GM21367 (cell line): ENCODE measurements around the gene BAIAP2.

Experiments used
- ATAC-seq: cut with Tn5 transposase; IDR thresholded peaks from one replicate; pipeline ENCODE4 v1.9.1; 2021; ENCODE audit not compliant: unreplicated experiment

The BAIAP2 gene

DNA sequence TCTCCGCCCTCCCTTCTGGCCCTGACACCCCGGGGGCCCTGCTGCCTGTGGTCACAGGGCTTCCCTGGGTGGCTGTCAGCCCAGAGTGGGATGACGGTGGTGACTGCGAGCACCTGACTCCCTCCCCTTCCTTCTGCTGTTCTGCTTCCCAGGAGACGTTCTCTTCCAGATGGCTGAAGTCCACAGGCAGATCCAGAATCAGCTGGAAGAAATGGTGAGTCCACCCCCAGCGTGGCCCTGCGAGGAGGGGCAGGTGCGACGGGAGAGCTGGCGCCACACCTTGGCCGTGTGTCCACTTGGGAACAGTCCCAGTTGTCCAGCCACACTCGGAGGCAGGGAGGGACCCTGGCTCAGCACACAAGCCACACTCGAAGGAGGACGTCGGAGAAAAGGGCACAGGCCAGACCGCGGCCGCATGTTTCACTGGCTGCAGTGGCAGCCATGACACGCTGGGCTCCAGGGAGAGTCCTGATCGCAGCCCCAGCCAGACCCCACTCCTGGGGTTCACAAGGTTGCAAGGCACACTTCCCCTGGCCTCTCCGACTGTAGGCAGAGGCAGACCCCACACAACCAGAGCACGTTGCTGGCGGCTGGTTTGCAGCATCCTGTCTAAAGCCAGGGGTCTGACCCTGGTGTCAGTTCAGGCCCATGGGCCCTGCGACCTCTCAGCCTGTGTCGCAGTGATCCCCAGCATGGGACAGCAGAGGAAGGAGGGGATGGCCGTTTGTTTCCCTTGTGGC, 49.9 kb downstream of the BAIAP2 start:
- ATAC-seq = no peak

DNA sequence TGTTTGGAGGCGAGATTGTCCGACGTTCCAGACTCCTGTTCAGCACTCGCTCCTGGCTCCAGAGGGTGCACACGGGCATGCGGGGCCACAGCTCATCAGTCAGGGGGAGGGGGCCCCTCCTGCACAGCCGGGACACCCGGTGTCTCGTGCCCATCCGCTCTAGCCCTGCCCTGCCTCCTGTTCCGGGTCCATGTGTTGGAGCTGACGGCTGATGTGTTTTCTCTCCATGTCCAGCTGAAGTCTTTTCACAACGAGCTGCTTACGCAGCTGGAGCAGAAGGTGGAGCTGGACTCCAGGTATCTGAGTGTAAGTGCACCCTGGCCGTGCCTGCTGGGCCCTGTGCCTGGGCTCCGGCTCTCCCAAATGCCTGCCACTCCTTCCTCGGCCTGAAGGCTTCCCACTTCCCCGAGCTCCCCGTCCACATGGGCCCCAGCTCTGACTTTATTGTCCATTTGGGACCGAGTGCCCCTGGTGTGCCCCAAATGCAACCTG, 50.5 kb downstream of the BAIAP2 start:
- no peak for ATAC-seq

DNA sequence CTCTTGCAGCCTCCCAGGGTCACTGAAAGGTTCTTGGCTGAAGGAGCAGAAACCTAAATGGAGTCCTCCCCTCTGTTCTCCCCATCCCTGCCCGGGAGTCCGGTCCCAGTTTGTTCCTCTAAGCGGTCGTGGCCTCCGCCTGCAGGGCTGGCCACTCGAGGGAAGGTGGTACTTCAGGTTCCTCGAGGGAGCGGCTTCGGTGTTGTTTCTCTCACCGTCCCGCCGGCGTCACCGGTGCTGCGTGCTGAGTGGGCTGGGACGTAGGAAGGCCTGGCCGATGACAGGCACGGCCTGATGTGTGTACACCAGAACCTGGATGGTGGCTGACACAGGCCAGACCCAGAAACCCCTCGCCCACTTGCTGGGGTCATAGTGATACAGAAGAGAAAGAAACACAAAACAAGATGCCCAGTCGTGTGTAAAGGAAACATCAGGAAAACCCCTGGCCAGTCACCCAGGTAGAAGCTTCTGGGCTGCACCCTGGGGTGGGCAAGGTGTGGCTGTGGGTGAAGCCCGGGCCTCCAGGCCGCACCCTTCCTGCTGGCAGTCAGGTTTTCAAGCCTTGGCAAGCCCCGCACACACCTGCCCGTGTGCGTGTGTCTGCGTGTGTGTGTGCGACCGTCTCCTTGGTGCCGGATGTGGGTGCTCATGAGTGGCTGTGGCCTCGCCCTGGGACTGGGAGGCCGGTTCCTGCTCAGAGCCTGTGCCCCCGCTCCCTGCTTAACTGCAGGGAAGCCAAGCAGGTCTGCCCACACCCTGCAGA, 52.0 kb downstream of the BAIAP2 start:
- no peak for ATAC-seq

DNA sequence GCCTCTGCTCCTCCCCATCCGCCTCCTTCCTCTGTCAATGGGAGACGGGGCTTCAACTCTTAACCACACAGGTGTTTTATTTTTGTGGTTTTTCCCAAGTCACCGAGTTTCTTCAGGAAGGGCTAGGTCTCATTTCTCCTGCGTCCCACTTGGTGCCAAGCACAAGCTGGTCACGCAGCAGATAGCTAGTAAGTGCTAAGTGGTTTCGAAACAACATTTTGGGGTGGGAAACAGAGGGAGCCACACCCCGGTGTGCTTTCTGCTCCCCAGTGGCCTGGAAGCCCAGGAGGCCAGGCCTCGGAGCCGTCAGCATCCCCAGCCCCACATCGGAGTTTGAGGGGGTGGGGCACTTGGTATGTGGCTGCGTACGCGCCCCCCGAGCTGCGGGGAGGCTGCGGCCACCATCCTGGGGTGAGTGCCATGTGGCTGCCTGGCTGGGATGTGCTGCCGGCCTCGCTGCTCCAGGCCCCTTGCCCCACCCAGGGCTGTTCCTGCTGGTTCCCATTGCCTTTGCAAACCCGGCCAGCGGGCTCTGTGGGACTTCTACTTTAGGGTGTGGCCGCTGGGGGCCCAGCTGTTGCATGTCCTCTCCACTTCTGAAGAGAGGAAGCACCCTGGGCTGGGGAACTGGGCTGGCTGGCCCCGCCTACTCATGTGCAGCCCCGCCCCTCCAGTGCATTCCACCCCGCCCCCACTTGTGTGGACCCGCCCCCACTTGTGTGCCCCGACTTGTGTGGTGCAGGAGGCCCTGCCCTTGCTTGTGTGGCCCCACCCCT, 55.6 kb downstream of the BAIAP2 start:
- no peak for ATAC-seq

DNA sequence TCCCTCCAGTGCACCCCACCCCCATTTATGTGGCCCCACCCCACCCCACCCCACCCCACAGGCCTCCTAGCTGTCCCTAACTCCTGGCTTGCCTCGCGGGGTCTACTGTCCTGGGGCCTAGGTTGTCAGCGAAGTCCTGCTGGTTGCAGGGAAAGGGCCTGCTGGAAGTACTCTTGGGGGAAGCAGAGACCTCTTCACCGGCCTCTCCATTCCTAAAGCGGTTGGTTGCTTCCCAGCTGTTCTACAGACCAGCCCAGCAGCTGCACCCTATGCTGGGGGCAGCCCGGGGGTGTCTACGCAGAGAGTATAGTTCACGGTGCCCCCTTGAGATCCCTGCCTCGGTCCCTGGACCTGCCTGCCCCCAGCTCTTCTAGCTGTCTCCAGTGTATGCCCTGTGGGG, 56.2 kb downstream of the BAIAP2 start:
- no peak for ATAC-seq

DNA sequence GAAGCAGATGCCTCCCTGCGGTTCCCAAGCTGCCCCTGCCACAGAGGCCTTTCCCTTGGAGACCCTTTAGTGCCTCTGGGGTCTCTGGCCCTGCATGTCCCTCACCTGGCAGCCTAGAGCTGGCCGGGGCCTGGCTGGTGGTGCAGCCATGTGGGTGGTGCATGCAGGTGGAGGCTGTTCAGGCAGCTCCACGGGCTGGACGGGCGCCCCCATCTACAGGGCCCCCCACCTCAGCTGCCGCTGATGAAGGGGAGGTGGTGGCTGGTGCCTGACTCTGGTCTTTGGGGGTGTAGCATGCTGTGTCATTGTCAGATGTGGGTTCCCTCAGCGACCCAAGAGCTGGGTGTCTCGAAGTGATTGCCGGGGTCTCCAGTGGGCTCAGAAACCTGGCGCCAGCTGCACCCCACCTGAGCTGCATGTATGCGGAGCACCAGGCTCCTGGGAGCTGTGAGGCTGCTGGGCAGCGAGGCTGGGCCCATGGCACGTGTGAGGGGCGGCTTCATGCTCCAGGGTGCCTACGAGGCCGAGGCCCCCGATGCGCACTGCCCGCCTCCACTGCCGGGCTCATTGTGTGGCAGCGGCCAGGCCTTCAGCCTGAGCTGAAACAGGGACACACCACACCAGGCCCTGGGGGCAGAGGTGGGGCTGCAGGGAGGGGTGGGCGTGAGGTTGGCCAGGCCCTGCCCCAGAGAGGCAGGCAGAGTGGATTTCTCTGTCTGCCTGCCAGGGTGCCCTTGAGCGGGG, 57.0 kb downstream of the BAIAP2 start:
- ATAC-seq = no peak

DNA sequence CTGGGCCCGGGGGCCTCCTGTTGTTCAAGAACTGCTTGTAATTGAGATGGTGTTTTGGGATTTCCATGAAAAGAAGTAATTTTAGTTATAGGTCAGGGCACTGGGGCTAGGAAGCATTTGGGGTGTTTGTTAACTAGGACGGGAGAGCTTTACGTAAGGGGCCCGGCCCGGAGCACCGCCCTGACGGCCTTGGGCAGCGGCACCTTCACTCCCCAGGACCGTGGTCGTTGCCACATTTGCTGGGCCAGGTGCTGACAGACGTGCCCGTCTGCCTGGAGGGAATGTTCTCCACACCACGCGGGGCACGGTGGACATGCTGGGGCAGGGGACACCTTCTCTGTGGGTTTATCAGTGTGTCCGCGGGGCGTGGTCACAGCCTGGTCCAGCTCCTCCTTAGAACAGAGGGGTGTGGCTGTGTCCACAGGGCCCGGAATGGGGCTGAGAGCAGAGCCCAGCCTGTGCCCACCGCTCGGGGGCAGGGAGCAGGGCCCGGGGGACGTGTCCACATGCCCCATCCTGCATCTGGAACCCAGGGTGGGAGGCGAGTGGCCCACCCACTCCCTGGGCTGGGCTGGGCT, 57.7 kb downstream of the BAIAP2 start:
- no peak for ATAC-seq

DNA sequence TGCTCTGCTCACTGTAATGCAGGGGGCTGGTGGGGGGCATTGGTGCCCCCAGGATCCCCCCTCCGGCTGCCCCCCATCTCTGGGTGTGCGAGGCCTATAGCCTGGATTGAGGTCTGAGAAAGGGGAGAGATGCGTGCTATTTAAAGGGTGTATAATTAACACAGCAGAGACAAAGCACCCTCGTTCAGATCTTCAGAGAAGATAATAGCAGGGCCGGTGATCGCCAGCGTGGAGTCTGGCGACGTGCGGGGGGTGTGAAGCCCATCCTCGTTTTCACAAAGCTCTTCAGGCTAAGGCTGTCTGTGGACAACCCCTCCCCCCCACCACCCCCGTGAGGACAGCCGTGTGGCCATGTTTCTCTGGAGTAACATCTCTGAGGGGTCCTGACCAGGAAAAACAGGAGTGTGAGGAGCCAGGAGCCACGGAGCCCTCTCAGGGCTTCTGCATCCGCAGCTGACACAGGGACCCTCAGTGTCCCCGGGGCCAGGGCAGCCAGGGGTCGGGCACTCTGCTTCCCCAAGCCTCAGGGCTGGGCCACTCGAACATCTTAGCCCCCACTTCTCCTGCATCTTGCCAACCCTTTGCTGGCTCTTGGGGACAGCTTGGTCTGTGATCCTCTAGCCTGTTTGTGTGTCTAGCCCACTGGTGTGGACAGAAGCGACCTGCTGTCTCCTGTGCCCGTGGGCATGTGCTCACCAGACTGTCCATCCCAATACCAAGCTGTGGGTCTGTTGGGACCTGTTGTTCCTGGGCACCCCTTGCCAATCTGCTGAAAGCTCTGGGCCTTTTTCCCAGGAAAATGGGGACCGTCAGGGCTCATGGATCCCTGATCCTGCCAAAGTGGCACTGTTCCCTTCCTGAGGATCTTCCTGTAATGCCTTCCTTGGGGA, 58.9 kb downstream of the BAIAP2 start:
- ATAC-seq = no peak

DNA sequence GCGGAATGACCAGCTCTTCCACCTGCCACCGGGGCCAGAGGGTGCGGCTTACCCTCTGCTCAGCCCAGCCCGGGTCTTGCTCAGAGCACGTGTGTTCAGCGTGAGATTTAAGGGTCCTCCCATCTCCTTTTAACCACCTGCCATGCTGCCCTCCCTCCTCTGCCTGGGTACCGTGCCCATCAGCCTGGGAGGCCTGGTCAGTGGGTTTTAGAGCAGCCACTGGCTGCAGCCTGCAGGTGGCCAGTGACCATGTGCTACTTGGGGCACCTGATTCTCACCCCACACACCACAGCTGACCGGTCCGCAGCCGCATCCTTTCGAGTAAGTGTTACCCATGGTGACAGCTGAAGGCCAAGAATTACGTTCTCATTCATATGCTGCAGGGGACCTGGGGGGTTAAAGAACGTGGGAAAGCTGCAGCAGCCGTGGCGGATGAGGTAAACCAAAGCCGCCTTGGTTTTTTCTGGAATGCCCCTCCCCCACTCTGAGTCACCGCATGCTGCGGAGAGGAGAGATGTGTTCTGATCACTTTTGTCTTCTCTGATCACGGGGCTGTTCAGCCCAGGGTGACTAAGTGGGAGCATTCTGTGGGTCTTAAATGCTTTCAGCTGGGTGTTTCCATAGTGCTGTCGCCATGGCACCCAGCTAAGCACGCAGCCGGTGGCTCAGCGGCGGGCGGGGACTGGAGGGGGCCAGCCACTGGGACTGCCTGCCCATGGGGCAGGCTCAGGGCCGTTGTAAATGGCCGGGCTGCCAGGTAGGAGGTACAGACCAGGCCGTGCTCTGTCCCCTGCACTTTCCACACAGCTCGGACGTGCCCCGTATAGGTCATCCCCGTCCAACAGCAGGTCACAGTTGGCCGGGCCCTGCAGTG, 59.8 kb downstream of the BAIAP2 start:
- no peak for ATAC-seq

DNA sequence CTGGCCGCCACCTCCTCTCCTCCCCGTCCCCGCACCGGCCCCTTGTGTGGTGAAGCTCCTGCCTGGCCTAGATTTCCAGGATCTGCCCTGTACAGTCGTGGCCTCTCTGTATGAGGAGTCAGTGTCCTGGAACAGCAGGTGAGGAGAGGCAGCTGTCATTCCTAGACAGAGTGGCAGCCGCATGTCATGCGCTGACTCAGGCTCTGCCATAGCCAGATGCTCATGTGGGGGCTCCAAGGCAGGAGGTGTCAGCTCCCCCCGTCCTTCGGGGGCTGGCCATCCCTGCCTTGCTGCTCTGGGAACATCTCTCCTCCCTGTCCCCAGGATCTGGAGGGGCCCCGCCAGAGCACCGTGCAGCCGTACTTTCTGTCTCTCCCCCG, 60.4 kb downstream of the BAIAP2 start:
- no peak for ATAC-seq

DNA sequence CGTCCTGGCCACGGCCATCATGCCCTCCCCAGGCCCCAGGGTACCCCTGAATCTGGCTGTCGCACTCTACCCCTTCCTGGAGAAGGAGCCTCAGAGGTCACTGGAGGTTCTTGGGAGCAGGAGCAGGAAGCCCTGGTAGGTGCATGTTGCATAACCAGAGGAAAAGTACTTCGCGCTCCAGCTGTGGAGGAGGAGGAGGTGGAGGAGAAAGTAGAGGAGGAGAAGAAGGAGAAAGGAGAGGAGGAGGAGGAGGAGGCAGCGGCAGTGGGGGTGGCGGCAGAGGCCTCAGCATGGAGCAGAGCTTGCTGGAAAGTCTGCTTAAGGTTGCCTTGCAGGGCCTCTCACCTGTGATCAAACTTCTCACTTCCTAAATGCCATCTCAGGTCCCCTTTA, 61.8 kb downstream of the BAIAP2 start:
- no peak for ATAC-seq

DNA sequence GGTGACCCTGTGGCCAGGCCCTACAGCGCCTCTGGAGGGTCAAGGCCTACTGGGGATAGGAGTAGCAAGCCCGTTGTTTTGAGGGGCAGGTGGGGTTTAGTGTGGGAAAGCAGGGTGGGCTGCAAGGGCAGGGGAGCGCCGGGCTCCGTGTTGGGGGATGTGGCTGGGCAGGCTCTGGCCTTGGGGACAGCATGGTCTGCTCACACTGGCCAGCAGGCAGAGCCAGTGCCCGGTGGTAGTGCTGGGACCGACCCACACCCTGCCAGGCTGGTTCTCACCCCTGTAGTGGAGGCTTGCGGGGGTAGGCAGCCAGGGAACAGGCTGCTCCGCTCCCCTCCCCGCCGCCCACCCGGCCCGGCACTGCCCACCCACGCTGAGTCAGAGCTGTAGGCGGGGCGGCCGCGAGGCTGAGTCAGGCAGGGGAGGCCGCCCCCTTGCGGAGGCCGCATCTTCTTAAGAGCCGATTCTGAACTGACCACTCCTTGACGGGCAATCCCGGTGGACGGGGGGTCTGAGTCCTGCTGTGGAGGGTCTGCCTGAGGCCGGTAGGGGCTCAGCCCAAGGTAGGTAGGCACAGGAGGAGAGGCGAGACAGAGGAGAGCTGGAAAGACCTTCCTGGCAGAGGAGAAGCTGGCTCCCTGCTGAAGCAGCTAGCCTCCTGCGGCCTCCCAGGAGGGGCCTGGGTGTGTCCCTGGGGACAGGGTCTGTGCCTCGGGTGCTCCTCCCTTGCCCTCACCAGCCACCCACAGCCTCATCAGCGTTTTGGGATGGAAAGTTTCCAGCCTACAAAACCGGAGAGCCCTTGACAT, 62.4 kb downstream of the BAIAP2 start:
- no peak for ATAC-seq

DNA sequence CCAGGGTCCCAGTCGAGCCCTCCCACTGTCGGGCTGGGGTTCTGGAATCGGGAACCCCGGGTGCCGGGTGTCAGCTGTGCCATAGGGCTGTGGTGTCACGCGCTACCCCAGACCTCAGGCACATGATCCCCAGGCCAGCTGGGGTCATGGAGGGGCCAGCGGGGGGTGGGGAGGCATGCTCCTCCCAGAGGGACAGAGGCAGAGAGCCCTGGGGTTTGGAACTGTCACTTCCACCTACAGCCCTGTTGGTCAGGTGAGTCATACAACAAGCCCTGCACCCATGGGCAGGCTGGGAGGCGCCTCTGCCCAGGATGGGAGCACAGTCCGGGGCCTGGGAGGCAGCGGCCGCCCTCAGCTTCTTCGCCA, 63.0 kb downstream of the BAIAP2 start:
- ATAC-seq = no peak

DNA sequence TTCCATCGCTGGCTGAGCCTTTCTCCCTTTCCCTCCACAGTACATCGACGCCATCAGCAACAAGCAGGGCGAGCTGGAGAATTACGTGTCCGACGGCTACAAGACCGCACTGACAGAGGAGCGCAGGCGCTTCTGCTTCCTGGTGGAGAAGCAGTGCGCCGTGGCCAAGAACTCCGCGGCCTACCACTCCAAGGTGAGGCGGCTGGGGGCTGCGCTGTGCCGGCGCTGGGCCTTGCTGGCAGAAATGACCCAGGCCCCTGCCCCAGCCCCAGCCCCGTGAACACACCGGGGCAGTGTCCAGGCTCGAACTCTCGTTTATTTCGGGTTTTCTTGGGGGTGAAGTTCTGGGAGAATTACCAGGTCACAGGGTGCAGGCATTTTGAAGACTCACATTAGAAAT, 64.9 kb downstream of the BAIAP2 start:
- no peak for ATAC-seq

DNA sequence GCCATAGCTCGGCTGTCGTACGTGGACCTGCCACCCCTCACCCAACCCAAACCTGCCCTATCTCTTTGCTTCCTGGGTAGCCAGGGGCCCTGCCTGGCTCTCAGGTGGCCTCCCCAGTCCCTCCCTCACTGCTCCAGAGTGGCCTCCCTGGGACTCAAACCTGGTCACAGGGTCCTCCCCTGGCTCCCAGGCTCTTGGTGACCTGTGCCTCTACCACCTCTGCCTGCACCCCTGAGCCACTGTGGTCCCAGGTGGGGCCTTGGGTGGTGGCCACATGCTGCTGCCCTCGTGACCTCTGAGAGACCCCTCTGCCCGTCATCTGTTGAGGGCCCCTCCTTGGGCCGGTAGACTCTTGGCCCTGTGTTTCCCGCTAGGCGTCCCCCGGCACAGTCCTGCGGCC, 65.7 kb downstream of the BAIAP2 start:
- no peak for ATAC-seq

DNA sequence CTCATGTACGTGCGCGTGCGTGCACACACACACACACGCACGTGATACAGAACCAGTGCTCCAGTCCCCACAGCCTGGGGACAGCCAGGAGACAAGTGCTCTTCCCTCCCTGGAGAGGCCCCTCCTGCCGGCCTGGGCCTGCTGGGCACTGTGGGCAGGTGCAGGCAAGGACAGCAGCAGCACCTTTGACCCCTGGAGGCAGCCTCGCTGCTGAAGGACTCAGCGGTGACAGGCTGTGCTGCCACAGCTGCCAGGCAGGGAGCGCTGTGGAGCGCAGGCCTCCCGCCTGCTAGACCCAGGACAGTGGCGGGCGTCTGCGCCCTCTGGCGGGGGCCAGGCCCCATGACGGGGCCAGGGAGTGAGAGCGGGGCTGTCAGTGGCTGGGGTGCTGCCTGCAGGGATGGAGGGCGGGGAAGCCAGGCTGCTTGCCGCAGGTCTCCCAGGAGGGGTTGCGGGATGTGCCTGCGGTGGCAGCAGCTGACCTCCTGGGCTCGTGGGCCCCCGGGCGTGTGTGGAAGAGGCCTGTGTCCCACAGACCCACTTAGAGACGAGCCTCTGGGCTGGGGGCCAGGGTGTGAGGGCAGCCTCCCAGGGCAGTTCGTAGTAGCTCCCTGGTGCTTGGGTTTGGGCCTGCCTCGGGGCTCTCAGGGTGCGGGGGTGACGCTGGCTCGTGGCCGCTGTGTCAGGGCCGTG, 66.8 kb downstream of the BAIAP2 start:
- peak; percentile 71 for ATAC-seq

DNA sequence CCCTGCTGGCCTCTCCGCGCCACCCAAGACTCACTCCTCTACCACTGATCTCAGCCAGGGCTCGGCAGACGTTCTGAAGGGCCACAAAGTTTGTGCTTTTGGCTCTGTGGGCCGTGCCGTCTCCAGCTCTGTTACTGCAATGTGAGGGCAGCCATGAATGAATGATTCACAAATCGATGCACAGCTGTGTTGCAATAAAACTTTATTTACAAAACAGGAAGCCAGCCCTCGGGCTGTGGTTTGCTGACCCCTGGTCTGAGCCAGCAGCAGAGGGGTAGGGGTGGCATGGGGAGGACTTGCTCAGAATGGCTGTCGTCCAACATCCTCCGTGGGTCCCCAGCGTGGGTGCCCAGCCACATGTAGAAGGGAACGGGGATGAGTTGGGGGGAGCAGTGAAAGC, 67.4 kb downstream of the BAIAP2 start:
- no peak for ATAC-seq
